Measurements from ENCODE around the gene SNCAIP. TPM values are rescaled to one million over a fixed set of nuclear protein-coding genes. Genes with fewer than 3 reads are reported as not detected.

SNCAIP gene
- total and polyA plus RNA-seq, 2 donors (not counting 1 experiment from before 2014, with no cell fraction given), result 1.3 to 4.1 TPM

DNA sequence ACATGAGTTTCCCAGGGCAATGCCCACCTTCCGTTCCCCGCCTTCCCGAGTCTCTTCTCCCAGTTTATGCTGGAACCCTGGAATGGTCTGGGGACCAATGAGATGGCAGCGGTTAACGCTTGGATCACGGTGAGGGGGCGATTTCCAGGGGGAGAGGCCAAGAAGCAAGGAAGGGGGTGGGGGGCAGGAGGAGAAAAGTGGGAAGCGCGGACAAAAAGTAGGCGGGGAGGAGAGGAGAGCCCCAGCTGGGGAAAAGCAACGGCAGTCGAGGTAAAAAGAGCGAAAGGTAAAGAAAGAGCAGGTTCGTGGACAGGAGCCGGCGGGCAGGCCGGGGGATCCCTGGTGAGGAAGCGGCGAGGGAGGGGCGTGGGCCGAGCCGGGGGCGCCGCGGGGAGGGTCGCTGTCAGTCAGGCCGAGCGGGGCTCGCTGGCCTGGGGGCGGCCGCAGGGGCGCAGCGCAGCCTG, 508 bp upstream of the SNCAIP start:
- DNase-seq (ENCODE audit: low read depth in 2 of 2), result peak in 1 of 2 donors; percentile 47
- Histone ChIP-seq H3K4me2 (ENCODE audit: extremely low read depth, insufficient read depth, low read length) (peak overlapping the region; percentile 58), H2AFZ (ENCODE audit: low read length) (no peak overlapping the region), H4K20me1 (ENCODE audit: control insufficient read depth, extremely low read depth, insufficient read depth, low read length) (no peaks in the 10 kb centered on the region), H3K9me3 (ENCODE audit: control insufficient read depth, insufficient read depth, low read depth, low read length) (no peaks in the 10 kb centered on the region), H3K27ac (ENCODE audit: insufficient read depth, low read length) (no peak overlapping the region), H3K9ac (ENCODE audit: insufficient read depth, low read length) (no peak overlapping the region), H3K79me2 (ENCODE audit: control insufficient read depth, insufficient read depth, low read length) (no peaks in the 10 kb centered on the region), H3K27me3 (ENCODE audit: control insufficient read depth, insufficient read depth, low read length) (no peaks in the 10 kb centered on the region), H3K4me3 (replicated peaks in 1 of 4; ENCODE audit: control extremely low read depth in 1 of 4, insufficient read depth in 1 of 4, low read depth in 3 of 4, low read length in 4 of 4) (peak overlapping the region in 3 of 4 experiments; percentile 27 to 47 (median 36)), H3K36me3 (ENCODE audit: control insufficient read depth, insufficient read depth, low read length) (no peaks in the 10 kb centered on the region), H3K4me1 (ENCODE audit: control insufficient read depth, extremely low read depth, insufficient read depth, low read length) (no peaks in the 10 kb centered on the region)
- TF ChIP-seq, protein P1, sequence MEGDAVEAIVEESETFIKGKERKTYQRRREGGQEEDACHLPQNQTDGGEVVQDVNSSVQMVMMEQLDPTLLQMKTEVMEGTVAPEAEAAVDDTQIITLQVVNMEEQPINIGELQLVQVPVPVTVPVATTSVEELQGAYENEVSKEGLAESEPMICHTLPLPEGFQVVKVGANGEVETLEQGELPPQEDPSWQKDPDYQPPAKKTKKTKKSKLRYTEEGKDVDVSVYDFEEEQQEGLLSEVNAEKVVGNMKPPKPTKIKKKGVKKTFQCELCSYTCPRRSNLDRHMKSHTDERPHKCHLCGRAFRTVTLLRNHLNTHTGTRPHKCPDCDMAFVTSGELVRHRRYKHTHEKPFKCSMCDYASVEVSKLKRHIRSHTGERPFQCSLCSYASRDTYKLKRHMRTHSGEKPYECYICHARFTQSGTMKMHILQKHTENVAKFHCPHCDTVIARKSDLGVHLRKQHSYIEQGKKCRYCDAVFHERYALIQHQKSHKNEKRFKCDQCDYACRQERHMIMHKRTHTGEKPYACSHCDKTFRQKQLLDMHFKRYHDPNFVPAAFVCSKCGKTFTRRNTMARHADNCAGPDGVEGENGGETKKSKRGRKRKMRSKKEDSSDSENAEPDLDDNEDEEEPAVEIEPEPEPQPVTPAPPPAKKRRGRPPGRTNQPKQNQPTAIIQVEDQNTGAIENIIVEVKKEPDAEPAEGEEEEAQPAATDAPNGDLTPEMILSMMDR (conservative IDR thresholded peaks at IDR 0.05 in 1 of 2, IDR thresholded peaks at IDR 0.05 in 1 of 2; ENCODE audit: low read depth in 1 of 2, low read length in 2 of 2), result no peak
- TF ChIP-seq EZH2 (IDR thresholded peaks at IDR 0.05; ENCODE audit: low read length, missing control alignments), result no peak

DNA sequence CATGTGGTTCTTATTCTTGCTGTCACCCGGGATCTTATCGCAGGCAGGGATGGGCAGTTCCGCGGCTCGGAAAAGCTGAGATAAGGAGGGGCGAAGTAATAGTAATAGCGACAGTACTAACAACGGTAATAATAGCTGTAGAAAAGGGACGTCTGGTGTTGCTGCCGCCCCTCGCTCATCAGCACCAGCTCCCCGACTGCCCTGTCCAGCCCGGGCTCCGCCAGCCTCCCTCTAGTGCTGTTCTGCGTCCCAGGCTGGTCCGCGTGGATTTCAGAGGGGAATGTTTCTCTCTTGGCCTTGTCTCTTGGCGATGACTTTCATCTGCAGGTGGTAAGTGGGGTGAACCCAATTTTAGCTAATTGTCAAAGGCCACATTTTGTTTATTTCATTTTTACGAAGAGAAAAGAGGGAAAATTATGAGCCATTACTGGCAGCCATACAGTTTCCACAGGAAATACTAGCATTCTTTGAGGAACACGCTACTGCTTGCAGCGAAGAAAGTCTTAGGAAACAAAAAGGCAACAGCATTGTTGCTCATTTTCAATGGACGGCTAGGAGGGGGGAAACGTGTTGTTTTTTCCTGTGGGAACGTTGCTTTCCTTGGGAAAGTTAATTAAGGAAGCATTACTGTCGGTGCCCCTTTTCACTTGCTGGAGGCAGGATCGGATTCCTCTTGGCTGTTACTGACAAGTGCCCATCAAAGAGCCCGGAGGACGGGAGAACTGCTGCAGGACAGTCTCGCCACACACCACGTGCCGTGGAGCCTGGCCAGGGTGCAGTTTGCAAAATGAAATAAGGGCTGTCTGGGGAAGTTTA, 762 bp downstream of the SNCAIP start:
- Histone ChIP-seq H3K4me2 (ENCODE audit: extremely low read depth, insufficient read depth, low read length) (peak overlapping the region; percentile 89), H4K20me1 (ENCODE audit: control insufficient read depth, extremely low read depth, insufficient read depth, low read length) (no peaks in the 10 kb centered on the region), H3K9me3 (ENCODE audit: control insufficient read depth, insufficient read depth, low read depth, low read length) (no peaks in the 10 kb centered on the region), H3K9ac (ENCODE audit: insufficient read depth, low read length) (peak overlapping the region; percentile 34), H3K27ac (ENCODE audit: insufficient read depth, low read length) (peak overlapping the region; percentile 3), H3K36me3 (ENCODE audit: control insufficient read depth, insufficient read depth, low read length) (no peaks in the 10 kb centered on the region), H3K4me3 (replicated peaks in 1 of 4; ENCODE audit: control extremely low read depth in 1 of 4, insufficient read depth in 1 of 4, low read depth in 3 of 4, low read length in 4 of 4) (peak overlapping the region; percentile 63 to 69 (median 67)), H3K4me1 (ENCODE audit: control insufficient read depth, extremely low read depth, insufficient read depth, low read length) (no peaks in the 10 kb centered on the region), H2AFZ (ENCODE audit: low read length) (peak overlapping the region; percentile 83), H3K27me3 (ENCODE audit: control insufficient read depth, insufficient read depth, low read length) (no peaks in the 10 kb centered on the region), H3K79me2 (ENCODE audit: control insufficient read depth, insufficient read depth, low read length) (no peaks in the 10 kb centered on the region)
- peak; percentile 48 to 51 for DNase-seq (ENCODE audit: low read depth in 2 of 2)
- TF ChIP-seq, protein P1 (conservative IDR thresholded peaks at IDR 0.05 in 1 of 2, IDR thresholded peaks at IDR 0.05 in 1 of 2; ENCODE audit: low read depth in 1 of 2, low read length in 2 of 2), result no peak
- TF ChIP-seq EZH2 (IDR thresholded peaks at IDR 0.05; ENCODE audit: low read length, missing control alignments), result no peak

- TF ChIP-seq, protein P1 (conservative IDR thresholded peaks at IDR 0.05 in 1 of 2, IDR thresholded peaks at IDR 0.05 in 1 of 2; ENCODE audit: low read depth in 1 of 2, low read length in 2 of 2), result no peak
- no peak for TF ChIP-seq EZH2 (IDR thresholded peaks at IDR 0.05; ENCODE audit: low read length, missing control alignments)
- Histone ChIP-seq H2AFZ (ENCODE audit: low read length) (no peak overlapping the region), H3K9ac (ENCODE audit: insufficient read depth, low read length) (no peak overlapping the region), H3K4me2 (ENCODE audit: extremely low read depth, insufficient read depth, low read length) (no peak overlapping the region), H3K36me3 (ENCODE audit: control insufficient read depth, insufficient read depth, low read length) (no peaks in the 10 kb centered on the region), H3K4me3 (replicated peaks in 1 of 4; ENCODE audit: control extremely low read depth in 1 of 4, insufficient read depth in 1 of 4, low read depth in 3 of 4, low read length in 4 of 4) (no peak overlapping the region), H3K27ac (ENCODE audit: insufficient read depth, low read length) (no peak overlapping the region), H3K9me3 (ENCODE audit: control insufficient read depth, insufficient read depth, low read depth, low read length) (no peaks in the 10 kb centered on the region), H3K79me2 (ENCODE audit: control insufficient read depth, insufficient read depth, low read length) (no peaks in the 10 kb centered on the region), H4K20me1 (ENCODE audit: control insufficient read depth, extremely low read depth, insufficient read depth, low read length) (no peaks in the 10 kb centered on the region), H3K27me3 (ENCODE audit: control insufficient read depth, insufficient read depth, low read length) (no peaks in the 10 kb centered on the region), H3K4me1 (ENCODE audit: control insufficient read depth, extremely low read depth, insufficient read depth, low read length) (no peaks in the 10 kb centered on the region)
- no peak for DNase-seq (ENCODE audit: low read depth in 2 of 2)
These were observed 2.0 kb downstream of the SNCAIP start for GRCh38 chr5:122314036-122314435.

Measured in fibroblast of lung (primary cell).